Measurements from ENCODE around the gene PROZ. TPM values are rescaled to one million over a fixed set of nuclear protein-coding genes. Genes with fewer than 3 reads are reported as not detected.

Gene PROZ
- total and polyA plus RNA-seq, 2 of the 13 experiments (the other 11 are each of a cell fraction or from before 2014, with no cell fraction given), result 5.6 to 22.5 TPM

DNA sequence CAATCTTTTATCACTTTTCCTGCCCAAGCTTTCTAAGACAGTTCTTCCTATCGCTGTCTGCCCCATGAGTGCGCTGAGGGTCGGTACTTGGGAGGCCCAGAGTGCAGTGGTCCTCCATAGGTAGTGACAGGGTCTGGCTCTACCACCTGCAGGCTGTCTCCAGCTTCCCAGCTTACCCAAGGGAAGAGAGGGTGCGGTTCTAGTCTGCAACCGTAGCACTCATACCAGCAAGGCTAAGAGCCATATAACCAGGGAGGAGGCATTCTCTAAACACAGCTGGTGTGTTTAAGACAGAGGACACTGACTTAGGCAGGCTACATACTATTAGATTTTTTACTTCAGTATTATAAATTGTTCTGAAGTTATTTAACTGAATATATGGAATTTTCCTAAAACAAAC lies 8.2 kb downstream of the PROZ start:
- no peak overlapping the region for H3K4me2 ChIP-seq (ENCODE audit: low read depth, low read length)
- intact Hi-C loops (cut with micrococcal nuclease; ENCODE audit: unreplicated experiment), result no loop called here
- no peaks in the 10 kb centered on the region for H3K79me2 ChIP-seq (ENCODE audit: insufficient read depth, low read length)
- H3K4me3 ChIP-seq (replicated peaks in 1 of 3; ENCODE audit: insufficient read depth in 1 of 3, low read depth in 2 of 3, low read length in 3 of 3), result no peak overlapping the region
- peaks cover 0 to 5% of the 10 kb centered on the region in 2 experiments; a peak in 3 of 5 replicates for H3K36me3 ChIP-seq (replicated peaks in 1 of 2; ENCODE audit: control insufficient read depth in 1 of 2, insufficient read depth in 2 of 2, low read length in 2 of 2)
- H3K27ac ChIP-seq (ENCODE audit: extremely low read length, insufficient read depth, low read length), result no peak overlapping the region
- ATAC-seq (no peak), DNase-seq (ENCODE audit: low spot score) (no peak), FAIRE-seq (no peak)
- CTCF ChIA-PET (ENCODE audit: low intra/inter-chr PET ratio, low total read pairs), result no interaction called here
- no peak overlapping the region for H2AFZ ChIP-seq (ENCODE audit: low read length)
- 97% methylated on average over 5 of the region's 5 CpGs for WGBS (ENCODE audit: low lambda C conversion rate)
- H4K20me1 ChIP-seq (ENCODE audit: insufficient read depth, low read length), result no peaks in the 10 kb centered on the region
- H3K4me1 ChIP-seq (ENCODE audit: insufficient read depth, low read length), result peaks cover 31% of the 10 kb centered on the region
- in situ Hi-C loops (cut with HindIII; ENCODE audit: extremely low pct_ligation_motif_present, low pct_unique_long_range_greater_than_20kb), result no loop called here
- no peaks in the 10 kb centered on the region for H3K9me3 ChIP-seq (ENCODE audit: low read length)
- no peak overlapping the region for H3K9ac ChIP-seq (ENCODE audit: insufficient read depth, low read depth, low read length)
- no peaks in the 10 kb centered on the region for H3K27me3 ChIP-seq (ENCODE audit: control insufficient read depth in 1 of 2, insufficient read depth in 2 of 2, low read length in 2 of 2)
- POLR2A ChIA-PET, result no interaction called here
- TF ChIP-seq ZNF350 (CRISPR knock-in tag; IDR thresholded peaks at IDR 0.05; ENCODE audit: borderline replicate concordance, low read depth) (no peak), GABPA (IDR thresholded peaks at IDR 0.05; ENCODE audit: low read depth, low read length) (no peak), GABPA (CRISPR knock-in tag; IDR thresholded peaks at IDR 0.05; ENCODE audit: low read depth) (no peak), CEBPB (IDR thresholded peaks at IDR 0.05; ENCODE audit: borderline replicate concordance, low read depth, low read length) (no peak), ZNF749 (CRISPR knock-in tag; IDR thresholded peaks at IDR 0.05; ENCODE audit: borderline replicate concordance) (no peak), TBP (CRISPR knock-in tag; IDR thresholded peaks at IDR 0.05) (no peak), ZNF549 (CRISPR knock-in tag; IDR thresholded peaks at IDR 0.05) (no peak), ZNF121 (CRISPR knock-in tag; IDR thresholded peaks at IDR 0.05) (no peak)
- TF ChIP-seq, protein P1, sequence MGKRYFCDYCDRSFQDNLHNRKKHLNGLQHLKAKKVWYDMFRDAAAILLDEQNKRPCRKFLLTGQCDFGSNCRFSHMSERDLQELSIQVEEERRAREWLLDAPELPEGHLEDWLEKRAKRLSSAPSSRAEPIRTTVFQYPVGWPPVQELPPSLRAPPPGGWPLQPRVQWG (CRISPR knock-in tag; IDR thresholded peaks at IDR 0.05; ENCODE audit: borderline replicate concordance, low read depth), result no peak
- TF ChIP-seq, protein P2, sequence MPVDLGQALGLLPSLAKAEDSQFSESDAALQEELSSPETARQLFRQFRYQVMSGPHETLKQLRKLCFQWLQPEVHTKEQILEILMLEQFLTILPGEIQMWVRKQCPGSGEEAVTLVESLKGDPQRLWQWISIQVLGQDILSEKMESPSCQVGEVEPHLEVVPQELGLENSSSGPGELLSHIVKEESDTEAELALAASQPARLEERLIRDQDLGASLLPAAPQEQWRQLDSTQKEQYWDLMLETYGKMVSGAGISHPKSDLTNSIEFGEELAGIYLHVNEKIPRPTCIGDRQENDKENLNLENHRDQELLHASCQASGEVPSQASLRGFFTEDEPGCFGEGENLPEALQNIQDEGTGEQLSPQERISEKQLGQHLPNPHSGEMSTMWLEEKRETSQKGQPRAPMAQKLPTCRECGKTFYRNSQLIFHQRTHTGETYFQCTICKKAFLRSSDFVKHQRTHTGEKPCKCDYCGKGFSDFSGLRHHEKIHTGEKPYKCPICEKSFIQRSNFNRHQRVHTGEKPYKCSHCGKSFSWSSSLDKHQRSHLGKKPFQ (CRISPR knock-in tag; IDR thresholded peaks at IDR 0.05; ENCODE audit: insufficient replicate concordance), result no peak
- TF ChIP-seq, protein P3, sequence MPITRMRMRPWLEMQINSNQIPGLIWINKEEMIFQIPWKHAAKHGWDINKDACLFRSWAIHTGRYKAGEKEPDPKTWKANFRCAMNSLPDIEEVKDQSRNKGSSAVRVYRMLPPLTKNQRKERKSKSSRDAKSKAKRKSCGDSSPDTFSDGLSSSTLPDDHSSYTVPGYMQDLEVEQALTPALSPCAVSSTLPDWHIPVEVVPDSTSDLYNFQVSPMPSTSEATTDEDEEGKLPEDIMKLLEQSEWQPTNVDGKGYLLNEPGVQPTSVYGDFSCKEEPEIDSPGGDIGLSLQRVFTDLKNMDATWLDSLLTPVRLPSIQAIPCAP (CRISPR knock-in tag; IDR thresholded peaks at IDR 0.05; ENCODE audit: low read depth), result no peak
- TF ChIP-seq, protein P4, sequence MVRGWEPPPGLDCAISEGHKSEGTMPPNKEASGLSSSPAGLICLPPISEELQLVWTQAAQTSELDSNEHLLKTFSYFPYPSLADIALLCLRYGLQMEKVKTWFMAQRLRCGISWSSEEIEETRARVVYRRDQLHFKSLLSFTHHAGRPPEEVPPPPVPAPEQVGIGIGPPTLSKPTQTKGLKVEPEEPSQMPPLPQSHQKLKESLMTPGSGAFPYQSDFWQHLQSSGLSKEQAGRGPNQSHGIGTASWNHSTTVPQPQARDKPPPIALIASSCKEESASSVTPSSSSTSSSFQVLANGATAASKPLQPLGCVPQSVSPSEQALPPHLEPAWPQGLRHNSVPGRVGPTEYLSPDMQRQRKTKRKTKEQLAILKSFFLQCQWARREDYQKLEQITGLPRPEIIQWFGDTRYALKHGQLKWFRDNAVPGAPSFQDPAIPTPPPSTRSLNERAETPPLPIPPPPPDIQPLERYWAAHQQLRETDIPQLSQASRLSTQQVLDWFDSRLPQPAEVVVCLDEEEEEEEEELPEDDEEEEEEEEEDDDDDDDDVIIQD (CRISPR knock-in tag; IDR thresholded peaks at IDR 0.05; ENCODE audit: low read depth), result no peak
- BruUV-seq (replicated peaks), result no TSS peak

Data from HepG2 (cell line).